Activated naive CD8-positive, alpha-beta T cell treated with anti-CD3 and anti-CD28 coated beads for 36 hours (primary cell): ENCODE results near the gene CALHM2. TPM values are rescaled to one million over a fixed set of nuclear protein-coding genes. Genes with fewer than 3 reads are reported as not detected.
"Not testable (repeated sequence)": the region's sequence is repeated elsewhere in the genome, so short reads cannot be mapped to it uniquely, and the experiment has no call there.

Experiments
- DNase-seq: peaks from one replicate; pipeline ENCODE4 v3.0.0; 2021
- H3K27ac Mint-ChIP-seq: one replicate; pipeline ENCODE4 v1.8.0; 2022; ENCODE audit warnings: mild to moderate bottlenecking, moderate library complexity, mixed read lengths
- H3K27me3 Mint-ChIP-seq: one replicate; pipeline ENCODE4 v1.8.0; 2022; ENCODE audit warnings: mild to moderate bottlenecking, mixed read lengths
- H3K36me3 Mint-ChIP-seq: one replicate; pipeline ENCODE4 v1.8.0; 2021; ENCODE audit warnings: mild to moderate bottlenecking, mixed read lengths
- H3K4me1 Mint-ChIP-seq: one replicate; pipeline ENCODE4 v1.8.0; 2021; ENCODE audit warnings: mixed read lengths
- H3K4me3 Mint-ChIP-seq: one replicate; pipeline ENCODE4 v1.8.0; 2022; ENCODE audit warnings: mild to moderate bottlenecking, moderate library complexity, mixed read lengths
- H3K9me3 Mint-ChIP-seq: one replicate; pipeline ENCODE4 v1.8.0; 2022; ENCODE audit warnings: mixed read lengths
- total RNA-seq, 2 experiments: library from RNA; stranded (reverse); gene quantifications; one replicate each; pipeline ENCODE4 v1.2.3, GENCODE V29; 2021

The CALHM2 gene
- total RNA-seq, 2 experiments from 2014 or later = 4.5 to 4.8 TPM

- Mint-ChIP-seq H3K4me1 (peaks cover 16% of the 10 kb centered on the region), H3K27me3 (peaks cover 10% of the 10 kb centered on the region)
- not testable (repeated sequence) for H3K27ac Mint-ChIP-seq, DNase-seq, H3K4me3 Mint-ChIP-seq, H3K9me3 Mint-ChIP-seq, H3K36me3 Mint-ChIP-seq
These were observed 34.7 kb upstream of the CALHM2 start for GRCh38 chr10:103486635-103487409.

GRCh38 chr10:103481974-103482531 is 29.9 kb upstream of the CALHM2 start:
- Mint-ChIP-seq H3K4me3 (no peak overlapping the region), H3K36me3 (no peaks in the 10 kb centered on the region), H3K4me1 (peaks cover 3% of the 10 kb centered on the region), H3K27me3 (peaks cover 4% of the 10 kb centered on the region), H3K27ac (no peak overlapping the region), H3K9me3 (no peaks in the 10 kb centered on the region)
- DNase-seq = no peak

GRCh38 chr10:103480521-103480920 is 28.4 kb upstream of the CALHM2 start:
- Mint-ChIP-seq H3K4me1 (peaks cover 5% of the 10 kb centered on the region), H3K36me3 (no peaks in the 10 kb centered on the region), H3K9me3 (no peaks in the 10 kb centered on the region), H3K4me3 (no peak overlapping the region), H3K27me3 (peaks cover under 1% of the 10 kb centered on the region), H3K27ac (no peak overlapping the region)
- no peak for DNase-seq

GRCh38 chr10:103479135-103479534 is 27.0 kb upstream of the CALHM2 start, which contains the start of gene CALHM3:
CALHM3 (minus strand) TSS chr10:103479240; CDS start chr10:103479032, 208 bp downstream.
- H3K4me1 Mint-ChIP-seq = peaks cover 5% of the 10 kb centered on the region
- no peak within 1 kb of the TSS for H3K27ac Mint-ChIP-seq
- DNase-seq = no peak
- no peaks in the 10 kb centered on the region for H3K36me3 Mint-ChIP-seq
- no peaks in the 10 kb centered on the region for H3K27me3 Mint-ChIP-seq
- H3K9me3 Mint-ChIP-seq = no peaks in the 10 kb centered on the region
- no peak within 1 kb of the TSS for H3K4me3 Mint-ChIP-seq

- Mint-ChIP-seq H3K27me3 (no peaks in the 10 kb centered on the region), H3K9me3 (no peaks in the 10 kb centered on the region), H3K4me1 (peaks cover 5% of the 10 kb centered on the region), H3K36me3 (no peaks in the 10 kb centered on the region), H3K4me3 (no peak overlapping the region), H3K27ac (no peak overlapping the region)
- DNase-seq = no peak
These were observed 26.5 kb upstream of the CALHM2 start for GRCh38 chr10:103478671-103479070.

GRCh38 chr10:103476046-103476768 is 24.0 kb upstream of the CALHM2 start:
- H3K36me3 Mint-ChIP-seq = no peaks in the 10 kb centered on the region
- no peaks in the 10 kb centered on the region for H3K9me3 Mint-ChIP-seq
- H3K4me1 Mint-ChIP-seq = peaks cover 12% of the 10 kb centered on the region

GRCh38 chr10:103475437-103475836 is 23.3 kb upstream of the CALHM2 start:
- Mint-ChIP-seq H3K36me3 (no peaks in the 10 kb centered on the region), H3K27ac (no peak overlapping the region), H3K27me3 (no peaks in the 10 kb centered on the region), H3K9me3 (no peaks in the 10 kb centered on the region), H3K4me3 (no peak overlapping the region), H3K4me1 (peaks cover 20% of the 10 kb centered on the region)
- no peak for DNase-seq

More at GRCh38 chr10:103476046-103476768, 24.0 kb upstream of the CALHM2 start:
- H3K4me3 Mint-ChIP-seq = no peak overlapping the region
- DNase-seq = no peak
- no peaks in the 10 kb centered on the region for H3K27me3 Mint-ChIP-seq
- peak overlapping the region; percentile 70 for H3K27ac Mint-ChIP-seq

GRCh38 chr10:103474077-103474476 is 21.9 kb upstream of the CALHM2 start:
- Mint-ChIP-seq H3K9me3 (no peaks in the 10 kb centered on the region), H3K36me3 (no peaks in the 10 kb centered on the region), H3K4me3 (no peak overlapping the region), H3K4me1 (peaks cover 21% of the 10 kb centered on the region), H3K27me3 (no peaks in the 10 kb centered on the region), H3K27ac (no peak overlapping the region)
- DNase-seq = no peak

- Mint-ChIP-seq H3K4me3 (no peak overlapping the region), H3K27me3 (no peaks in the 10 kb centered on the region), H3K27ac (no peak overlapping the region), H3K36me3 (no peaks in the 10 kb centered on the region), H3K4me1 (peaks cover 21% of the 10 kb centered on the region), H3K9me3 (no peaks in the 10 kb centered on the region)
- no peak for DNase-seq
These were observed 21.1 kb upstream of the CALHM2 start for GRCh38 chr10:103473261-103473671.

- no peaks in the 10 kb centered on the region for H3K9me3 Mint-ChIP-seq
- peak overlapping the region; percentile 50 for H3K4me3 Mint-ChIP-seq
- H3K27ac Mint-ChIP-seq = peak overlapping the region; percentile 61
- H3K4me1 Mint-ChIP-seq = peaks cover 27% of the 10 kb centered on the region
- H3K27me3 Mint-ChIP-seq = no peaks in the 10 kb centered on the region
- H3K36me3 Mint-ChIP-seq = no peaks in the 10 kb centered on the region
- no peak for DNase-seq
These were observed 19.8 kb upstream of the CALHM2 start for GRCh38 chr10:103472005-103472404.

- Mint-ChIP-seq H3K4me3 (peak overlapping the region; percentile 50), H3K36me3 (no peaks in the 10 kb centered on the region), H3K27ac (peak overlapping the region; percentile 85), H3K9me3 (no peaks in the 10 kb centered on the region), H3K4me1 (peaks cover 27% of the 10 kb centered on the region), H3K27me3 (no peaks in the 10 kb centered on the region)
- peak; percentile 74 for DNase-seq
These were observed 18.8 kb upstream of the CALHM2 start for GRCh38 chr10:103470761-103471653.

GRCh38 chr10:103469201-103469600 is 17.0 kb upstream of the CALHM2 start:
- Mint-ChIP-seq H3K36me3 (no peaks in the 10 kb centered on the region), H3K27me3 (no peaks in the 10 kb centered on the region), H3K9me3 (no peaks in the 10 kb centered on the region), H3K4me3 (no peak overlapping the region), H3K4me1 (peaks cover 27% of the 10 kb centered on the region), H3K27ac (no peak overlapping the region)
- DNase-seq = no peak

- H3K27me3 Mint-ChIP-seq = no peaks in the 10 kb centered on the region
- peaks cover 27% of the 10 kb centered on the region for H3K4me1 Mint-ChIP-seq
- H3K4me3 Mint-ChIP-seq = no peak overlapping the region
- H3K9me3 Mint-ChIP-seq = no peaks in the 10 kb centered on the region
- H3K36me3 Mint-ChIP-seq = no peaks in the 10 kb centered on the region
- DNase-seq = no peak
- H3K27ac Mint-ChIP-seq = peak overlapping the region; percentile 54
These were observed 15.2 kb upstream of the CALHM2 start for GRCh38 chr10:103467406-103467805.

GRCh38 chr10:103466734-103467133 is 14.6 kb upstream of the CALHM2 start:
- Mint-ChIP-seq H3K4me1 (peaks cover 22% of the 10 kb centered on the region), H3K36me3 (no peaks in the 10 kb centered on the region), H3K27ac (no peak overlapping the region), H3K9me3 (no peaks in the 10 kb centered on the region), H3K4me3 (no peak overlapping the region), H3K27me3 (no peaks in the 10 kb centered on the region)
- no peak for DNase-seq
